Suppressor macrophage treated with lipopolysaccharide for 4 hours (primary cell): ENCODE measurements around the gene ASB2.
A peak's percentile ranks its signal among the peaks of the same experiment; 100 is the strongest.

ENCODE experiments used
- DNase-seq: peaks from one replicate; pipeline ENCODE4 v3.0.0-alpha.2; 2020

ASB2 gene

DNA sequence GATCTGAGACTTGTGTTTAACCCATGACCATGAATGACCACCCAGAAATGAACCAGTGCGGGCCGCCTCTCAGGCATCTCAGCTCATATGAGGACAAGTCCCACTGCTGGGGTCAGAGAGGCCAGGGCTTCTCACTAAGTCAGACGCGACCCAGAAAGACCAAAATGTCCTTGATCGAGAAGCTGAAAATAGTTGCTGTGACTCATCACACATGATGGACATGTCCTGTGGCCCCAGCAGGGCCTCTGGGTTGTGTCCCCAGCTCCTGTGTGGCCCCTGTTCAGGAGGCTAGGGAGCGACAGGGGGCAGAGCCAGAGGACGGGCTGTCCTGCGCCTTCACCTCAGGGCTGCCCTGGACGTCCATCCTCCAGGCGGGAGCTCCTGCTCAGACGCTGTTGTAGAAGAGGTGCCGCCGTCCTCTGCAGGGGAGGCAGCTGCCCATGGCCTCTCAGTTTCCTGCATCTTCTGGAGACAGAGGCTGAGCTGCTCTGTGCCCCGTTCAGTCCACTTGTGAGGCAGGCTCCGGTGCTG is 78.2 kb downstream of the ASB2 start:
- no peak for DNase-seq

- no peak for DNase-seq
Observed at GRCh38 chr14:93897476-93897845, 78.9 kb downstream of the ASB2 start.

DNA sequence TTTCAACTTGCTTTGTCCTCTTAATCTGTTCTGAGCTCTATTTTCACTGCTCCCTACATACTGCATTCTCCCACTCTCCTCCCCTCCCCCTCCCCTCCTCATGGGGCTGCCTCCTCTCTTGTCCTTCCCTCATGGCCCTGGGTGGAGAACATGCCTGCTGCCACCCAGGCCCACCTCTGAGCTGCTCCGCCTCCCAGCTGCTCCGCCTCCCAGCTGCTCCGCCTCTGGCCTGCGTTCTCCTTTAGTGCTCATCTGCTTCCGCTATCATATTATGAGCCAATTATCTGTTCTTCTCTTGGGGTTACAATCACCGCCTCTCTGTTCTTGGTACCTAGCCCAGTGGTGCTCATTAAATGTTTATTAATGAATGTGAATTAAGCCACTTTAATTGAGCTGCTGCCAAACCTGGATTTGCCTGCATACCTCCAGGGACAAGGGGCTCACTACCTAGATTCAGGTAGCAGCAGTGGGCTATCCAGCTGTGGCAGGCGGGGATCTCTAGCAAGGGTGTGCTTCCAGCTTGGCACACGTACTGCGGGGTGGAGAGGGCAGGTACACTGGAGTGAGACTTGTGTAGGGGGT is 81.3 kb downstream of the ASB2 start:
- DNase-seq: no peak

DNA sequence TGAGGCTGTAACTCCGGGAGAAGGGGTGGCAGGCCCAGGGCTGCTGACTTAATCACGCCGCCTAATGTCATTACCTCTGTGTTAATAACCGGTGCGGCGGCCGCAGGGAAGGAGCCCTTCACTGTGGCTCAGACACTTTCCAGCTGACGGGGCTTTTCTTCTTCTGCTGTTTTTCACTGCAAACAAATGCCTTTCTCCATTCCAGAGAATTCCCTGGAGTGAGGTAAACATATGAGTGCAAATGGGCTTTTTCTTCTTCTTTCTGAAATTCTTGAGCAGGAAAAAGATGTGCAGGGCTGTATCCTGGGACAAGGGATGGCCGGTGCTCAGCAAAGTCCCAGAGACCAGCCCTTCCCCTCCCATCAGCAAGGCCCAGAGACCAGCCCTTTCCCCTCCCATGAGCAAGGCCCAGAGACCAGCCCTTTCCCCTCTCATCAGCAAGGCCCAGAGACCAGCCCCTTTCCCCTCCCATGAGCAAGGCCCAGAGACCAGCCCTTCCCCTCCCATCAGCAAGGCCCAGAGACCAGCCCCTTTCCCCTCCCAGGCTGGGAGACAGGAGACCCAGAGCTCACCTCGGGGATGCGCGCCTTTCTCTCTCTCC is 82.6 kb downstream of the ASB2 start:
- no peak for DNase-seq

DNA sequence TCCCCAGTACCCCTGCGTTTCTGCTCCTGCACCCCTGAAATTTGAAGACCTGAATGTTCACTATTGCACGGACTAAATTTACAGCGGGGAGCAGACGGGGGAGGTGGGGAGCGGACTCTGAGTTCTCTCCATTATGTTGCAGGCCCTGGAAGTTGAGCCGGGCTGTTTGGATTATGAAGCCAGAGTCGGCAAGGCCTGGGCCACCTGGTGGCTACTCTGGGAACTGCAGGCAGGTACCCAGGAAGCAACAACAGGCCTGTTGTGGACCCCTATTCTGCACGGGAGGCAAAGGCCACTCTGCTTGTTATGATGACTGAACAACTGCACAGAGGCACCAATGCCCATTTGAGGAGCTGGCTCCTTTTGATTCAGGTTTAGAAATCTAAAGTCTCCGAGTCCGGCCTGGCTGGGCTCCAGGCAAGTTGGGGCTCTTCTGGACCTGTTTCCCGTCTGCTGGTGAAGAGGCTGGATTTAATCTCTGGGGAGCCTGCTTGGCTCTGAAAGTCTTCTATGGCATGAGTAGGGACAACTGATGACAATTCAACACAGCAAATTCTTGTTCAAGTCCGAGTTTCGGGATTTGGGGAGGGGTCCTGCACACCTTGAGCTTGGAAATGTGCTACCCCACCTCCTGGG is 83.3 kb downstream of the ASB2 start:
- DNase-seq: peak; percentile 66

DNA sequence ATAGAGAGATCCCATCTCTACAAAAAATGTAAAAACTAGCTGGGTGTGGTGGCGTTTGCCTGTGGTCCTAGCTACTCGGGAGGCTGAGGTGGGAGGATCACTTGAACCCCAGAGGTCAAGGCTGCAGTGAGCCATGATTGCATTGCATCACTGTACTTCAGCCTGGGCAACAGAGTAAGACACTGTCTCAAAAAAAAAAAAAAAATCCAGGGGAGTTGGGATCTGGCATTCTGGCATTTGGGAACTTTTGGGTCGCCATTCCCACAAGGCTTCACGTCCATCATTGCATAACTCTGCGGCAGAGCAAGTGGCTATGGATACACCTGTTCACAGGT is 83.9 kb downstream of the ASB2 start:
- DNase-seq: no peak

DNA sequence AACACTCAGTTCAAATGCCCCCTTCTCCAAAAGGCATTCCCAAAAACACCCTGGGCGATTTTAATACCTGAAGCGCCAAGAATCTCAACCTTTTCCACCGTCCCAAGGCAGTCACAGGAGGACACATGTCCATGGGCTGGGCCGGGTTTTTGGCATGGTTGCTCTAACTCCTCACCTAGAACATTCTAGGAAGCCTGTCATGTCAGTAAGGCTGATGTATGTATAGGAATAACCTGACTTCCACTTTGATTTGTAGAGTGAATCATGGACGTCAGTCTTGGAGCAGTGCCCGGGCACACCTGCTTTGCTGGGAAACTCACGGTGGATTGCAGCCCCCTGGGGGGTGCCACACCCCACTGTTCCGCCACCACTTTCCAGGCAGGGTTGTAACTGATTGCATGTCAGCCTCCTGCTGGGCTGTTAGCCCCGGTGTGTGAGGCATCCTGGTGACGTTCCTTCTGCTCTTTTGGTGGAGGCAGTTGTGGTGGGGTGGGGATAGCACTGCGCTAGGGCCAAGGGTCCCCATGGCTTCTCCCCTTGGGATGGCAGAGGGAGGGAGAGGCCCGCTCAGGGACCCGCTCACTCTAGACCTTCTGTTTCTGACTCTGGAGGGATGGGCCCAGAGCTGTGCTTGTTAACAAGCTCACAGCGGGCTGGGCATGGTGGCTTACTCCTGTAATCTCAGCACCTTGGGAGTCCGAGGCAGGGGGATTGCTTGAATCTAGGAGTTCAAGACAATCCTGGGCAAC is 84.4 kb downstream of the ASB2 start:
- no peak for DNase-seq

DNA sequence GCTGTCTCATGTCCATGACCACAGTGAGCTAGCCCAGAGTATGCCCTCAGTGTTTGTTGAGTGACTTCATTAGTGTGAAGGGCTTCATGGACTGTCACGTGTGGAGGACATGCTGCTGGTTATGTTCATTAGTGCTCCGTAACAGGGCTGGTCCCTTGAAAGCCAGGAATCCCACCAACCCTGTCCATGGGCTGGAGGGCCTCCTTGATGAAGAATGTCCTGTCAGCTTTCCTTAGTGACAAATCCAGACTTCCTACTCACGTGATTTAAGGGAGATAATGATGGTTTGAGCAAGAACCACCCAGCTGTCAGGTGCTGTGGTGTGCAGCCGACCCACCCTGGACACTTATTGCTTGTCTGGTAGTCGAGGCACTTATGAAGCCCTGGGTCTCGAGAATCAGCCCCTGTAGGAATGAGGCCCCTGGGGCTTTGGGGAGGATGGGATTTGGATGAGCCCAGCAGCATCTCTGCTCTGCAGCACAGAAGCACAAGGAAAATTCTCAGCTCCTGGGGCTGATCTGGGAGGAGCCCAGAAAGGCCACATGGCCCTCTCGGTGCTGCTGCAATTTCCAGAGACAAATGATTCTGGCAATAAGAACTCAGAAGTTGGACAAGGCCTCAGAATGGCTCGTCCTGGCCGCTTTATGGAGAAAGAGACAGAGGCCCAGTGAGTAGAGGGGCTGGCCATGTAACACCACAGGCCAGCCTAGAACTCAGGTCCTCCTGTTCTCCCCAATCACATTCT is 86.5 kb downstream of the ASB2 start:
- no peak for DNase-seq

- no peak for DNase-seq
Observed at GRCh38 chr14:93888995-93889394, 87.4 kb downstream of the ASB2 start.

GRCh38 chr14:93884950-93885349 is 91.4 kb downstream of the ASB2 start:
- no peak for DNase-seq
